GM12872 (cell line): ENCODE data around the gene GLDC.

Experiments
- CTCF ChIP-seq: IDR thresholded peaks from 3 replicates; pipeline ENCODE4 v1.5.1; 2011; ENCODE audit warnings: low read depth, mild to moderate bottlenecking, low read length, moderate library complexity; ENCODE audit not compliant: insufficient read depth

GLDC gene

DNA sequence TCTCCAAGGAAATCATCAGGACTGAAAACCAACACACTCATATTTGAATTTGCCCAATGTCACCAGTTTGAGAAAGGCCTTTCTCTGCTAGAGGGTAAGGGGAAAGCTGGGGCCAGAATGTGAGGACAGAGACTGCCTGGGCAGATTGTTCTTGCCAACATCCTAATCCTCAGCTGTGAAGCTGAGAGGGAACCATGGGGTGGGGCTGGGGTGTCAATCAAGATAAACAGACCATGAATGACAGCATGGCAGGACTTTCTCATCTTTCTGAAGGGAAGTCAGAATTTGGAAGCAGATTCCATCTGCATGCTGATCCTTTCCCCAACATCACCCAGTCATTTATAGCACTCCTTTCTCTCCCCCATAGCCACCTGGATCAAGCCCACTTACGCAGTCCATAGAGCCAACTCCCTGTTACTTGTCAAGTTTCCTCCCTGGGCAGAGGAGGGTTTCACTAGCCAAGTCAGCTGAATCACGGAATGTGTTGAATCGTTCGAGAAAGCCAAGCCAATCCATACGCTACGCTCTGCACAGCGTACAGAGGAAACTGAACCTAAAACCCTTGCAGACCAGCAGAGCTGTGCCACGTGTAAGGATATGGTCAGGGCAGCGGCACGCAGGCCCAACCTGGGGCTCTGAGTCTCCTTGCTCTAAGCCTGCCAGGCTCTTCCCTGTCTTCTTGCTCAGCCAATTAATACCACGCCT lies 14.9 kb downstream of the GLDC start:
- no peak for TF ChIP-seq CTCF

DNA sequence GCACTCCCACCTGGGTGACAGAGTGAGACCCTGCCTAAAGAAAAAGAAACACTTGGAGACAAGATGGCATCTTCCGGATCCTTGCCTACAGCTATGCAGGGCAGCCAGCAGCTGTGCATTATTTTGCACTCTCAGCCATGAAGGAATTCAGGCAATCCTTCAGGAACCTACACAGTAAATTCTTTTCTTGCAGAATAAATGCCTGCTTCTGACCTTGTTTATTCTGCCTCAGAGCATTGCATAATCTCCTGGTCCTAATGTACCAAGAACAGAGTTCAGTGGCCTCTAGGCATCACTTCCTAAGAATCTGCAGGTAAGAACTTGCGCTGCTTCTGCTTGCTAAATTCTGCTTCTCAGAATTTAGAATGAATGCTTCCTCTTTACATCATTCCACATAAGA lies 16.8 kb downstream of the GLDC start:
- no peak for TF ChIP-seq CTCF

- TF ChIP-seq CTCF, result no peak
Observed at GRCh38 chr9:6625363-6625762, 20.2 kb downstream of the GLDC start.

GRCh38 chr9:6620796-6621195 lies 24.7 kb downstream of the GLDC start:
- TF ChIP-seq CTCF, result no peak

- no peak for TF ChIP-seq CTCF
Observed at GRCh38 chr9:6620353-6620752, 25.2 kb downstream of the GLDC start.

- TF ChIP-seq CTCF, result 0 out of 3 replicates have a peak, but pooled peaks have one; percentile 1
Observed at GRCh38 chr9:6619909-6620308, 25.6 kb downstream of the GLDC start.

DNA sequence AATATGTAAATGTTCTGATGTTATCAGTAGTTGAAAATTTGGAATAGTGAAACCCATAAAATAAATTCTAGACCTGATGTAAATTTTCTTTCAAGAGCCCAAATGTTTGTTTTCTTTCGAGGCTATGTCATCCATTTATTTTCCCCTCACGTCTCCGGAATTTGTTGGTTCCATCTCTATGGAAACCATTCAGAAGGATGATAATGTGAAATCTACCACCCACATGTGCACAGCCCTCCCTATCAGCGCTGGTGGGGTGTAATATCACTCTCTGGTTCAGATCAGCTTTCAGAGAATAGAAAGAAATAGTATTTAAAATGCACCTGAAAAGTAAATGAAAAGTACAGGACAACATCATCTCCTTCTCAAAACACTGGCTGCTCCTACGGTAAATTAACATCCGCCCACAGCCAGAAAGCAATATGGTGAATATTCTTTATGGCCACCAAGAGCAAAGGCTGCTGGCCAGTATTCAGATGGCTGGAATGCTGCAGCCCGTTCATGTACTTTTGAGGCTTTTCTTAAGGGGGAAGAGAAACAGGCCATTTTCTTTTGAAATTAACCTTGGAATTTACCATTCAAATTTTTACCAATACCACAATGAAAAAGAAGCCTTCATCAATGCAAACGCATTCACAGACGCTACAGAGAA lies 28.5 kb downstream of the GLDC start:
- no peak for TF ChIP-seq CTCF
